SK-MEL-5 (cell line): ENCODE data around the gene LMX1A. TPM values are rescaled to one million over a fixed set of nuclear protein-coding genes. Genes with fewer than 3 reads are reported as not detected.

ENCODE experiments used
- DNase-seq: peaks from one replicate; pipeline ENCODE4 v3.0.0-alpha.2; 2016; ENCODE audit warnings: low read depth, low spot score
- in situ Hi-C: cut with HindIII; loops from 2 replicates; pipeline ENCODE4 v1.10.0; 2016; ENCODE audit warnings: low sequenced_read_pairs, high pct_unique_total_duplicates, low pct_unique_long_range_greater_than_20kb
- total RNA-seq: library from RNA; depleted of rRNA; stranded (reverse); fragments of >200 nt; shearing (Covaris generic); gene quantifications from 2 replicates; pipeline ENCODE4 v1.2.3, GENCODE V29; 2014

The LMX1A gene
- total RNA-seq, 1 experiment from 2014 or later: not detected

DNA sequence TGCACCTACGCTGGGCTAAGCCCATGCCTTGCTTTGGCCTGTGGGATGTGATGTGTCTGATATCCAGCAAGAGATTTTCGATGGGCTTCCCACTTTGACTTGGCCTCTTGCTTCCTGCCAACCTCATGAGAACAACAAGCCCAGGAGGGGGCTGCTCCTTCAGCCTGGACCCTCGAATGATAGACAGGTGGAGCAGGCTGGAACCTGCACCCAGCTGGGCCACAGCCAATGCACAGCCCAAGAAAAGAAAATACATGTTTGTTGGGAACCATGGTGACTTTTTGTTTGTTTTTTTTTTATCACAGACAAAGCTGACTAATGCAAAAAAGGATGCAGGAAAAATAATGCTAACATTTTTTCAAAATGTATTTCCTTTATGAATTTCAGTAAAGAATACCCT, 144.3 kb downstream of the LMX1A start:
- DNase-seq: no peak
- in situ Hi-C loops: no loop called here

- no peak for DNase-seq
- in situ Hi-C loops: no loop called here
These were observed 148.5 kb downstream of the LMX1A start for GRCh38 chr1:165207853-165208515.

DNA sequence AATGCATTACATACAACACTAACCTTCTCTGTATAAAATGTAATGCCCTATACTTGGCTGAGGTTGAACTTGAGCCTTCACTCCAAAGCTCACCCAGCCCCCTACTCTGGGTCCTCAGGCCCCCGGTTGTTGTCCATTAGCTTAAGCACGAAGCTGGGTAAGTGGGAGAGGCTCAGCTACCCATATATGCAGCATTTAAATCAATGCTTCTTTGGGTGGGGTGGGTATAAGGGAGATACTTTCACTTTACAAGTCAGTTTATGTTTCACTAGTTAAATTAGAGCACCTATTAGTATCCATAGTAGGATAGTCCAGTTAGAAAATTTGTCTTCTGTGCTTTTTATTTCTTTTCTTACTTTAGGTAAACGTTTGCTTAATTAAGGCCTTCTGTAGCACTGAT, 151.4 kb downstream of the LMX1A start:
- DNase-seq: no peak
- in situ Hi-C loops: no loop called here

DNA sequence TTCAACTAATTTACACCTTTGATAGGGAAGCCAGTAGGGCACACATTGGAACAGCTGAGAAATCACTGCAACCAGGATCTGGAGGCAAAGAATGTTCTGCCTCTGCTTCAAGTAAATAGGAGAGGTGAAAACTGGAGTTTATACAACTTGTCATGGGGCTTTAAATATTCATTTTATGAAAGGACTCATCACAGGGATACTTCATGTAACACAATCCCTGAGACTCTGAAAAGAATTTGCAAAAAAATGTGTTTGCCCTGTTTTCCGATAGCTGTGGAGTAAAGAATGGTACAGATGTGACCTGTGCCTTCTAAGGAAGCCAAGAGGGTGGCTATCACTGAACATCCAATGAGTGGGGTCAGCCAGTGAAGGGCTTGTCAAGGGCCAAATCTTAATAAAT, 152.0 kb downstream of the LMX1A start:
- no peak for DNase-seq
- in situ Hi-C loops: no loop called here

GRCh38 chr1:165191087-165191486, 165.4 kb downstream of the LMX1A start:
- in situ Hi-C loops: no loop called here
- no peak for DNase-seq

GRCh38 chr1:165189913-165190312, 166.6 kb downstream of the LMX1A start:
- in situ Hi-C loops: no loop called here
- DNase-seq: no peak

- no peak for DNase-seq
- in situ Hi-C loops: no loop called here
These were observed 167.5 kb downstream of the LMX1A start for GRCh38 chr1:165189011-165189410.

DNA sequence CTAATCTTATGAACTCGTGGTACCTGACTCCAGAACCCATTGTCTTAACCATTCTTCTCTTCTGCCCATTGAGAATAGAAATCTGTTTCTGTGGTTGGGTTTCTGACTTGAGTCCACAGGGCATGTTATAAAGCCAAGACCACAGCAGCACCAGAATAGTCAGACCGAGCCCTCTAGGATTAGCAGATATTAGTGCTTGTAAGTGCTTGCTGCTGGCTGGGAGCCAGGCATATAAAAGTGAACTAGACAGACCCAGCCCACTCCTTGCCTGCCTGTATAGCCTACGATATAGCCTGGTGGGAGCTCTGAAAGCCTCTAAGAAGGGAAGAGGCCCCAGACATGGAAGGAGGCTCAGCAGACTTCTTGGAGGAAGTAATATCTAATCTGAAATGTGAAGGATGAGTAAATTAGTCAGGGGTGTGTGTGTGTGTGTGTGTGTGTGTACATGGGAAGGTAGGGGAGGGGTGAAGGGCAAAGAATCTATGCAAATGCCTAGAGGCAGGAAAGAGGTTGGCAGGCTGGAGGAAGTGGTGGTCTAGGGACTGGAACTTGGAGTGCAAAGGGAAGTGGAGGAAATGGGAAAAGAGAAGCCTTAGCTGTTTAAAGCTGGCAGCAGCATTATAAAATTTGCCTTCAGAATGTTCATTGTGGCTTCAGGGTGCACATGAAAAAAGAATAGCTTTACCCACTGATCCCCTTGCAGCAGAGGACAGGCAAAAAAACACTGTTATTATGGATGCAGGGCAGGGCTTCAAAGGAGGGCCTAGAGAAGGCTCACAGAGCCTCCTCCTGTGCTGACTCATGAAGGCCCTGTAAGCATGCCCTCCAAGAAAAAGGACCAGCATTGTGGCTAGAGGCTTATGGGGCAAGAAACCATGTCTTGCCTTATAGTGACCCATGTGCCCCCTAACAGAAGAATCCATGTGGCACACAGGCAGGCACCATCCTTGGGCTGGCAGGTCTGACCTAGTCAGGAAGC, 169.2 kb downstream of the LMX1A start:
- no peak for DNase-seq
- in situ Hi-C loops: no loop called here

GRCh38 chr1:165185161-165185889, 171.2 kb downstream of the LMX1A start:
- in situ Hi-C loops: no loop called here
- no peak for DNase-seq

GRCh38 chr1:165182975-165183374, 173.5 kb downstream of the LMX1A start:
- DNase-seq: no peak

DNA sequence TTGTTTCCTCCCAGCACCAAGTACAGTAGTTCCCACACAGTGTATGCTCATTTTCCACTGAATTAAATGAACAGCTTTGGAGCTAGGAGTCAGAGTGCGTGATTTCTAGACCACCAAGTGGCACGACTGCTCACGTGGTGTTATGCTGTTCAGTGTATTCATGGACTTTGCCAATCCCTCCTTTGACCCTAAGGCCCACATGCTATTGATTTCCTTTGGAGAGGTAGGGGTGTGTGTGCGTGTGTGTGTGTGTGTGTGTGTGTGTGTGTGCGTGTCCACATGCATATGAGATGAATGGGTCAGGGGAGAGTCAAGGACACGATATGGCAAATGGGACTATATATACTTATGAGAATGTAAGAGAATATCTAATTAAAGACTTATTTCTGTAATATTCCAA, 177.2 kb downstream of the LMX1A start:
- in situ Hi-C loops: no loop called here
- DNase-seq: no peak

More at GRCh38 chr1:165182975-165183374, 173.5 kb downstream of the LMX1A start:
- in situ Hi-C loops: no loop called here

GRCh38 chr1:165174491-165174890, 182.0 kb downstream of the LMX1A start:
- DNase-seq: no peak
- in situ Hi-C loops: no loop called here

DNA sequence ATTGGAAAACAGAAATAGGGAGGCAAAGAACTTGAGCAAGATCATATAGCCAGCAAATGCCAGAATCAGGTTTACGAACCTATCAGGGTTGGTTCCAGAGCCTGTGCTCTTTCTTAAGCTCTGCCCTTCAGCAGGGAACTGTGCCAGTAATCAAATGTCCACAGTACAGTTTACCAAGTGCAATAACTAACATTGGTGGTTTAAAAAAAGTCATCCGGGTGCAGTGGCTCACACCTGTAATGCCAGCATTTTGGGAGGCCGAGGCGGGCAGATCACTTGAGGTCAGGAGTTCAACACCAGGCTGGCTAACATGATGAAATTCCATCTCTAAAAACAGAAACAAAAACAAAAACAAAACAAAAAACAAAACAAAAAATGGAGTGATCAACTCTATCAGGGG, 182.7 kb downstream of the LMX1A start:
- DNase-seq: no peak
- in situ Hi-C loops: no loop called here

GRCh38 chr1:165173409-165173808, 183.1 kb downstream of the LMX1A start:
- no peak for DNase-seq
- in situ Hi-C loops: no loop called here

DNA sequence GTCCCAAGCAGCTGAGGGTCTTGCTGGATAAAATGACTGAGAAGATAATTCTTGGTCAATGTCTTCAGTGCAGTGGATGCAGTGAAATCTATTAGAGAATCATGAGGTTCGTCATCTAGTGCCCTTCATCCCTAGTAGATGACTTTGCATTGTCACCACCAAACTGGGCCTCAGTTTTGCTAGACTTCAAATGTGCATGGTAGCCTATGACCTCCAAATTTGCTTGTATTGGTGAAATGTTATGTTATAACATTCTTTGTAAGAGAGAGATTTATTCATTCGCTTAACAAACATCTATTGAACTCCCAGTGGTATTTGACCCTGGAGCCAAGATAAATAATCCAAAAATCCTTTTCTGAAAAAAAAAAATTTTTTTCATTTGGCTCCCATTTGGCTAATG, 183.8 kb downstream of the LMX1A start:
- in situ Hi-C loops: no loop called here
- no peak for DNase-seq

DNA sequence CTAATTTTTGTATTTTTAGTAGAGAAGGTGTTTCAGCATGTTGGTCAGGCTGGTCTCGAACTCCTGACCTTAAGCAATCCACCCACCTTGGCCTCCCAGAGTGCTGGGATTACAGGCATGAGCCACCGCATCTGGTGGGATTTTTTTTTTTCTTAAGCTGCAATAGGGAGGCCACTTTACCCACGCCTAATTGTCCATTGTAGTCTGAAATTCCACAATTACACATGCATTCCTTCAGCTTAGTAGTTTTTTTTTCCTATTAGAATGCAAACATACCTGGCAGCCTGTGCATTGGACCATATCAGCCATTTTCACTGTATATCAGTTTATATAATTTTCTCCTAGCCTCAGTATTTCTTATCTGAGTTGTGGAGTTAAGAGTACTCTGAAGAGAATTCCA, 186.8 kb downstream of the LMX1A start:
- no peak for DNase-seq
- in situ Hi-C loops: no loop called here

- in situ Hi-C loops: no loop called here
- DNase-seq: no peak
These were observed 187.5 kb downstream of the LMX1A start for GRCh38 chr1:165169028-165169427.

DNA sequence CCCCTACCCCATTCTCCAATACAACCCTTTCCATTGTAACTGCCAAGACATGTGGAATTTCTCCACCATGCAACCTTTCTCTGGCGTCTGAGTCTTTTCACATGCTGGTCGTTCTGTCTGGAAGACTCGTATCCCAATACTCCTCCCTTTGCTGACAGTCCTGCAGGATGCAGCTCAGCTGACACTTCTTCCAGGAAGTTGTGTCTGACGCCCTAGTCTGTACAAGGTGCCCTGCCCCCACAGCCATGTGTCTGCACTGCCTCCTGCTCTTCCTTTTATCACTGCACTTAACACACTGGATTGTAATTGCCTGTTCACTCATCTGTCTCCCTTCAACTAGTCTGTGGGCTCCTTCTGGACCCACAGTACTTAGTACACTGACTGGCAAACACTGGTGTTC, 188.0 kb downstream of the LMX1A start:
- in situ Hi-C loops: no loop called here
- peak; percentile 9 for DNase-seq
